NCI-H526 (cell line): ENCODE results near the gene ABHD12.
A peak's percentile ranks its signal among the peaks of the same experiment; 100 is the strongest.

Source experiments
- DNase-seq, 2 experiments: peaks; one replicate each; lab custom pipeline; 2025; lab: John Stamatoyannopoulos, UW

The ABHD12 gene

GRCh38 chr20:25289886-25290597, 100.6 kb downstream of the ABHD12 start:
- no peak for DNase-seq

- DNase-seq = no peak
Measured at GRCh38 chr20:25288291-25289181, 102.1 kb downstream of the ABHD12 start.

- DNase-seq = no peak
Measured at GRCh38 chr20:25287631-25288290, 102.9 kb downstream of the ABHD12 start.

- no peak for DNase-seq
Measured at GRCh38 chr20:25286917-25287316, 103.7 kb downstream of the ABHD12 start.

- DNase-seq = no peak
Measured at GRCh38 chr20:25285856-25286798, 104.5 kb downstream of the ABHD12 start.

- peak in 1 of 2 experiments; percentile 18 for DNase-seq
Measured at GRCh38 chr20:25285091-25285647, 105.5 kb downstream of the ABHD12 start.

GRCh38 chr20:25284131-25284601, 106.5 kb downstream of the ABHD12 start:
- DNase-seq = no peak

GRCh38 chr20:25283221-25283951, 107.2 kb downstream of the ABHD12 start:
- no peak for DNase-seq

GRCh38 chr20:25282796-25283195, 107.8 kb downstream of the ABHD12 start:
- no peak for DNase-seq

GRCh38 chr20:25282034-25282781, 108.4 kb downstream of the ABHD12 start:
- DNase-seq = no peak

- no peak for DNase-seq
Measured at GRCh38 chr20:25281541-25281991, 109.1 kb downstream of the ABHD12 start.

- DNase-seq = no peak
Measured at GRCh38 chr20:25280574-25281535, 109.8 kb downstream of the ABHD12 start.

GRCh38 chr20:25280051-25280573, 110.5 kb downstream of the ABHD12 start:
- DNase-seq = peak; percentile 78 to 91

GRCh38 chr20:25279403-25279802, 111.2 kb downstream of the ABHD12 start:
- no peak for DNase-seq

GRCh38 chr20:25278636-25279361, 111.8 kb downstream of the ABHD12 start:
- no peak for DNase-seq

- no peak for DNase-seq
Measured at GRCh38 chr20:25277941-25278521, 112.6 kb downstream of the ABHD12 start.
